GM15510 (cell line): ENCODE data around the gene TMEM119.

ENCODE experiments used
- POLR2A ChIP-seq: IDR thresholded peaks from 3 replicates; pipeline ENCODE4 v1.6.1; 2011; ENCODE audit warnings: borderline replicate concordance; ENCODE audit not compliant: insufficient read length; ENCODE audit errors: extremely low read depth

TMEM119 gene

GRCh38 chr12:108622921-108623514 lies 25.1 kb upstream of the TMEM119 start:
- TF ChIP-seq POLR2A = no peak

GRCh38 chr12:108622421-108622820 lies 24.5 kb upstream of the TMEM119 start:
- no peak for TF ChIP-seq POLR2A

DNA sequence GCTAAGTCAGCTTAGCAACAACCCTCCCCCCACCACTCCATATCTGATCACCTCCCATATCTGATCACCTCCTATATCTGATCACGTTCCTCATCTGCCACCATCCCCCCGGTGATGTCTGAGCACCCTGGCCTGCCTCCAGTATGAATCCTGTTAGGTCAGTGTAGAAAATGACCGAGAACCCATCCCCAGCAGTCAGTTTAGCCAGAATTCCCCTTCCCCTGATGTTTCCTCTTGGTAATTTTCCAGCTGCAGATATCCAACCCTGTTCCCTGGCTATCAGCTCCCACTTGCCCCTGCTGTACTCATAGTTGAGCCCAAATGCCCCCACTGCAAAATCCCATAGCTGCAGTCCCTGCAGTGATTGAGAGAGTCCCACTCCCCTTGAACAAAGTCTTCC lies 23.3 kb upstream of the TMEM119 start:
- no peak for TF ChIP-seq POLR2A

GRCh38 chr12:108620236-108620879 lies 22.5 kb upstream of the TMEM119 start:
- no peak for TF ChIP-seq POLR2A

DNA sequence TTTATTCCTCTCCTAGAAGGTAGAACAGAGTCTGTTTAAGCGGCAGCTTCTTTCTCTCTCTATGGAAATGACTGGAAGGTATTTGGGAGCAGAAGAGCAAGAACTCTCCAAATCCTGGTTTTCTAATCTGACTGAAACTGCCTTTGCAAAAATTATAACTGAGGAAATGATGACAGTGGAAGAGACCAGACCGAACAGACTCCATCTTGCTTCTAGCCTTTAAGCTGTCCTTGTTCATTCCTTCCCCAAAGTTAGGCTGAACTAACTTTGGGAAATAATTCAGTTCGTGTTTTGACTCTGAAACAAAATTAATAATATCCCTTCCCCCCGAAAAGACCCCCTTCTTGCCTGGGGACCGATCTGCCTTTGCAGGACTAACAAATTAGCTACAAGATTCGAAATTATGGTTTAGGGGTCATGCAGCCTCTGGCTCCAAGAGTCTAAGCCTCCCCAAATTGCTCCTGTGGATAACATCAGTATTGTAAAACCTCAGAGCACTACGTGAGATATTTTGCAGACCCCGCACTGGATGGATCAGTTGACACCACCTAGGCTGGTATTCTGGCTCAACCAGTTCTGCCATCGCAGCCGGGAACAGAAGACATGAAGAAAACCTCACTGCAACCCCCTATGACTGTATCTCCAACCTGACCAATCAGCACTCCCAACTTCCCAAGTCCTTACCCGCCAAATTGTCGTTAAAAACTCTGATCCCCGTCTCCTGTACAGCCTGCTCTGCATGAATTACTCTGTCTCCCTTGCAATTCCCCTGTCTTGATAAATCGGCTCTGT lies 21.7 kb upstream of the TMEM119 start:
- no peak for TF ChIP-seq POLR2A

- no peak for TF ChIP-seq POLR2A
Measured at GRCh38 chr12:108618079-108618952, 20.4 kb upstream of the TMEM119 start.

DNA sequence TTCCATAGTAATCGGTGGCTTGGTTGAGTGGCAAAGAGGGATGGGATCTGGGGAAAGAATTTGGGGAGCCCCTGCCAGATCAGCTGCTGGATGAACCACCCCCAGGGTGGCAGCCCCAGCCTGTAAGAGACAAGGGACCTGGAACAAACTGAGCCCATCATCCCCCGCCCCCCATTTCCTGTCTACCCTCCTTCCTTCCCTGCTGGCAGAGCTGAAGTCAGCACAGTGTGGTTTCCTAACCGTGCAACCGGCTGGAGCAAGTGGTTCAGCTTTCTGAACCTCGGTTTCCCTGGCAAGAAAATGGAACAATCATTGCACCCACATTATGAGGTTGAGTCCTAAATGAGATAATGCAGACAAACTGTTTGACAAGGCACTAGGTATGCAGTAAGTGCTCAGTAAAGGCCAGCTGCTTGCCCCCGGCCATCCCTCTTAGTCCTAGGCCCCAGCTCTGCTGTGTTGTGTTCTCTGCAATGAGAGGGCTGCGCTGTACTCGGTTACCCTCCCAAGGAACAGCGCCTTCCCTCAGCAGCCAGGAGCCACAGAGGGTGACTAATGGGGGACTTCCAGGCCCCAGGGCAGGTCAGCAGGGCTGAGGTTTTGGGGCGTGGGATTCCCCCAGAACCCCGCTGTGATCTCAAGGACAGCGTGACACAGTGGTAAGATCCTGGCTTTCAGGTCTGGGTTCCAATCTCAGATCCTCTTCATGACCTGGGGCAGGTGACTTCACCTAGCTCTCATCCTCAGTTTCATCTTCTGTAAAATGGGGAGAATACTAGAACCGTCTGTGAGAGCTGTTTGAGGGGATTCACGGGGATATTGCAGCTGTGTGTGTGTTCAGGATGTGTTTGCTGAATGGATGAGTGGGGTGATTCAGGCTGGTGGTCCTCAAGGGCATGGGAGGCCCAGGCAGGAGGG lies 19.3 kb upstream of the TMEM119 start:
- no peak for TF ChIP-seq POLR2A

DNA sequence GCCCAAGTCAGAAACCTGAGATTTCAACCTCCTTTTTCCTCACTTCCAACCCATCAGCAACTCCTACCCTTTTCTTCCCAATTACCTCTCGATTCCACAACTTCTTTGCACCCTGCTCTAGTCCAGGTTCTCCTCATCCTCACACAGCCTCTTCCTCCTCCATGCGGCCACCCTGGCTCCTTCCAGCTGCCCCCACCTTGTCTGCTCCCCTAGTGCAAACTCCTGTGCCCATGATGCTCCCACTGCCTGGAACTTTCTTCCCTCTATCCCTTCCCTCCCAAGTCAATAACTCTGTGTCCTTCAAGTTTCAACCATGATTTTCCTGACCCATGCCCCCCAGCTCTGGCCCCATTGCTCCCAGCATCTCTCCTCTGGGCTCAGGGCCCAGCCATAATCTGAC lies 18.5 kb upstream of the TMEM119 start:
- no peak for TF ChIP-seq POLR2A

GRCh38 chr12:108615918-108616317 lies 18.0 kb upstream of the TMEM119 start:
- no peak for TF ChIP-seq POLR2A

GRCh38 chr12:108614639-108615038 lies 16.8 kb upstream of the TMEM119 start:
- no peak for TF ChIP-seq POLR2A

- no peak for TF ChIP-seq POLR2A
Measured at GRCh38 chr12:108614041-108614440, 16.2 kb upstream of the TMEM119 start.

DNA sequence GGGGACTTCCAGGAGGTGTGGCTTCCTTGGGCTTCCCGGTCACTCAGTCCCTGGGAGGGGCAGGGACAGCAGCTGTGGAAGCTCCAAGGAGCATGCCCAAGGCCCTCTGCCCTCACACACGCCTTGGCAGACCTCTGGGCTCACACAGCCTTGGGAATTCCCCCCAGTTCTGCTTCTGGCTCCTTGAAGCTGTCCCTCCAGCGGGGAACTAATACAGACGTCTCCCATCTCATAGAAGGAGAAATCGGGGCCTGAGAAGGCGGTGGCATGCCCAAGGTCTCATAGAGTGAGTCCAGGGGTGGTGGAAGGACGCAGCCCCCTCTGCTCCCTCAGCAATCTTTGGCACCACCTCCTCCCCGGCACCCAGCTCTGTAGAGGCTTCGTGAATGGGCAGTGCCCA lies 15.7 kb upstream of the TMEM119 start:
- no peak for TF ChIP-seq POLR2A

DNA sequence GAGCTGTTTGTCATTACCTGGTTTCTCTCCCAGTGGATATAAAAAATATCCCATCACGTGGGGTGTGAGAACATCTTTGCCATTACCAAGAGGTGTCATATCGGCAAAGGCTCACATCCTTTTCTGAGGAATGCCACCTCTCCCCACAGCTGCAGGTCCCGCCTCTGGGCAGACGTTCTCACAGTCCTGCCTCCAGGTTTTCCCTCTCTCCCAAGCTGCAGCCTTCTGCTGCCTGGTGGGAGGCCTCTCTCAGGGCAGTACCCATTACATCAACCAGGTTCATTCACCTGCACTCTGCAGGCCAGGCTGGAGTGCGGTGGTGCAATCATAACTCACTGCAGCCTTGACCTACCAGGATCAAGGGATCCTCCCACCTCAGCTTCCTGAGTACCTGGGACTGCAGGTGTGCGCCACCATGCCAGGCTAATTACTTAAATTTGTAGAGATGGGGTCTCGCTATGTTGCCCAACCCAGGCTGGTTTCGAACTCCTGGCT lies 15.0 kb upstream of the TMEM119 start:
- no peak for TF ChIP-seq POLR2A

DNA sequence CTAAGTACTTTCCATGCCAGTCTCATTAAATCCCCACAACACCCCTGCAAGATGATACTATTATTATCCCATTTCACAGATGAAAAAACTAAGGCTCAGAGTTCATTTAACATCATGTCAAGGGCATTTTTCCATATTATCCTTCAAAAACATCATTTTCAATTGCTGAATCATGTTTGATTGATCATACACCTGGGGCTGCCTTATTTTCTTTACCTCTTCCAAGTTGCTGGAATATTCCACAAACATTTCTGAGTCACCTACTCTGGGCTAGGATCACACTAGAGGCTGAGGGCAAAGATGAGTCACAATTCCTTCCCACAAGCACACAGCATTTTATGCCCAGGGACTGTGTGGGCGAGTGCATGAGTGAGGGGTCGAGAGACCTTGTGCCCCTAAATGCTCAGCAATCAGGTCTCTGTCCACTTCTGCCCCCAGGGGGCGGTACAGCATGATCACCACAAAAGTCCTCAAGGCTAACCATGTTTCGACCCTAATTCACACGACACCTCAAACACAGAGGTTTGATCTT lies 14.1 kb upstream of the TMEM119 start:
- TF ChIP-seq POLR2A = no peak

GRCh38 chr12:108610856-108611605 lies 13.1 kb upstream of the TMEM119 start:
- TF ChIP-seq POLR2A = no peak
